ENCODE data around the gene USP5. TPM values are rescaled to one million over a fixed set of nuclear protein-coding genes. Genes with fewer than 3 reads are reported as not detected.

Gene USP5
- total RNA-seq, 2 donors from 2014 or later = 120 to 257 TPM

DNA sequence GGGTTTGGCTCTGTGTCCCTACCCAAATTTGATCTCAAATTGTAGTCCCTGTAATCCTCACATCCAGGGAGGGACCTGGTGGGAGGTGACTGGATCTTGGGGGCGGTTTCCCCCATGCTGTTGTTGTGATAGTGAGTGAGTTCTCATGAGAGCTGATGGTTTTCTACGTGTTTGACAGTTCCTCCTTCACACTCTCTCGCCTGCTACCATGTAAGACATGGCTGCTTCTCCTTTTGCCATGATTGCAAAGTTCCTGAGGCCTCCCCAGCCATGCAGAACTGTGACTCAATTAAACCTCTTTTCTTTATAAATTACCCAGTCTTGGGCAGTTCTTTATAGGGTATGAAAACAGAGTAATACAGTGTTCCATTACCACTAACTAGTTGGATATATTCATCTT is 42.4 kb downstream of the USP5 start:
- Mint-ChIP-seq H3K27ac (no peak overlapping the region), H3K9me3 (peaks cover 10% of the 10 kb centered on the region), H3K36me3 (ENCODE audit: low read depth) (peaks cover 11% of the 10 kb centered on the region), H3K4me1 (peaks cover 13% of the 10 kb centered on the region), H3K27me3 (ENCODE audit: insufficient read depth) (peaks cover 6% of the 10 kb centered on the region), H3K4me3 (no peak overlapping the region)
- H3K4me3 ChIP-seq (ENCODE audit: low read length) = no peak overlapping the region
- no peak overlapping the region for H3K27ac ChIP-seq (ENCODE audit: low read depth, low read length)
- H3K4me1 ChIP-seq (ENCODE audit: control insufficient read depth, insufficient read depth, low read length) = peaks cover 4% of the 10 kb centered on the region
- no peak for DNase-seq
- no peak overlapping the region for H3K9ac ChIP-seq (ENCODE audit: extremely low read depth, low read length, poor library complexity, severe bottlenecking)
- TF ChIP-seq, protein P1, sequence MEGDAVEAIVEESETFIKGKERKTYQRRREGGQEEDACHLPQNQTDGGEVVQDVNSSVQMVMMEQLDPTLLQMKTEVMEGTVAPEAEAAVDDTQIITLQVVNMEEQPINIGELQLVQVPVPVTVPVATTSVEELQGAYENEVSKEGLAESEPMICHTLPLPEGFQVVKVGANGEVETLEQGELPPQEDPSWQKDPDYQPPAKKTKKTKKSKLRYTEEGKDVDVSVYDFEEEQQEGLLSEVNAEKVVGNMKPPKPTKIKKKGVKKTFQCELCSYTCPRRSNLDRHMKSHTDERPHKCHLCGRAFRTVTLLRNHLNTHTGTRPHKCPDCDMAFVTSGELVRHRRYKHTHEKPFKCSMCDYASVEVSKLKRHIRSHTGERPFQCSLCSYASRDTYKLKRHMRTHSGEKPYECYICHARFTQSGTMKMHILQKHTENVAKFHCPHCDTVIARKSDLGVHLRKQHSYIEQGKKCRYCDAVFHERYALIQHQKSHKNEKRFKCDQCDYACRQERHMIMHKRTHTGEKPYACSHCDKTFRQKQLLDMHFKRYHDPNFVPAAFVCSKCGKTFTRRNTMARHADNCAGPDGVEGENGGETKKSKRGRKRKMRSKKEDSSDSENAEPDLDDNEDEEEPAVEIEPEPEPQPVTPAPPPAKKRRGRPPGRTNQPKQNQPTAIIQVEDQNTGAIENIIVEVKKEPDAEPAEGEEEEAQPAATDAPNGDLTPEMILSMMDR (conservative IDR thresholded peaks at IDR 0.05) = no peak
- 94 to 100% methylated on average over 1 to 3 of the region's 3 CpGs for WGBS, 2 experiments (ENCODE audit: insufficient coverage in 1 of 2, insufficient read length in 1 of 2)
- H3K9me3 ChIP-seq (ENCODE audit: control insufficient read depth, low read length) = no peaks in the 10 kb centered on the region
- no peaks in the 10 kb centered on the region for H3K27me3 ChIP-seq (ENCODE audit: control insufficient read depth, insufficient read depth, low read length, poor library complexity, severe bottlenecking)
- H3K36me3 ChIP-seq (ENCODE audit: control insufficient read depth, insufficient read depth, low read length) = no peaks in the 10 kb centered on the region

DNA sequence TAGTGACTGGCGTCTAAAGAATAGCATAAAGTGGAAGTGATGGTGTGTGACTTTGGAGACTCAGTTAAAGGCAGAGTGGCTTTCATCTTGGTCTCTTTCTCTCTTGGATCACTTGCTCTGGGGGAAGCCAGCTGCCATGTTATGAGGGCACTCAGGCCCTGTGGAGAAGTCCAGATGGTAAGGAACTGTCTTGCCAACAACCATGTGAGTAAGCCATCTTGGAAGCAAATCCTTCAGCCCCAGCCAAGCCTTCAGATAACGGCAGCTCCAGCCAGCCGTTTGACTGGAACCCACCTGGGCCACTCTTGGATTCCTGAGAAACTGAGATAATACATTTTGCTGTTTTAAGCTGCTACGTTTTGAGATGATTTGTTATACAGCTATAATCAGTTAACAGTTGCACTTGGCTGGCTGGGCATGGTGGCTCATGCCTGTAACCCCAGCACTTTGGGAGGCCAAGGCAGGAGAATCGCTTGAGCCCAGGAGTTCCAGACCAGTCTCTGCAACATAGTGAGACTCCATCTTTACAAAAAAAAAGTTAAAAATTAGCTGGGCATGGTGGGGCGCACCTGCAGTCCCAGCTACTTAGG is 45.0 kb downstream of the USP5 start:
- no peak overlapping the region for H3K27ac ChIP-seq (ENCODE audit: low read depth, low read length)
- H3K4me3 ChIP-seq (ENCODE audit: low read length) = no peak overlapping the region
- Mint-ChIP-seq H3K9me3 (no peaks in the 10 kb centered on the region), H3K36me3 (ENCODE audit: low read depth) (no peaks in the 10 kb centered on the region), H3K4me3 (no peak overlapping the region), H3K27ac (no peak overlapping the region), H3K27me3 (ENCODE audit: insufficient read depth) (peaks cover 6% of the 10 kb centered on the region), H3K4me1 (no peaks in the 10 kb centered on the region)
- no peaks in the 10 kb centered on the region for H3K4me1 ChIP-seq (ENCODE audit: control insufficient read depth, insufficient read depth, low read length)
- DNase-seq = no peak
- H3K9ac ChIP-seq (ENCODE audit: extremely low read depth, low read length, poor library complexity, severe bottlenecking) = no peak overlapping the region
- H3K36me3 ChIP-seq (ENCODE audit: control insufficient read depth, insufficient read depth, low read length) = no peaks in the 10 kb centered on the region
- WGBS, 2 experiments (ENCODE audit: insufficient coverage in 1 of 2, insufficient read length in 1 of 2) = 74 to 88% methylated on average over 4 to 6 of the region's 6 CpGs
- no peaks in the 10 kb centered on the region for H3K9me3 ChIP-seq (ENCODE audit: control insufficient read depth, low read length)
- TF ChIP-seq, protein P1 (conservative IDR thresholded peaks at IDR 0.05) = no peak
- H3K27me3 ChIP-seq (ENCODE audit: control insufficient read depth, insufficient read depth, low read length, poor library complexity, severe bottlenecking) = no peaks in the 10 kb centered on the region

DNA sequence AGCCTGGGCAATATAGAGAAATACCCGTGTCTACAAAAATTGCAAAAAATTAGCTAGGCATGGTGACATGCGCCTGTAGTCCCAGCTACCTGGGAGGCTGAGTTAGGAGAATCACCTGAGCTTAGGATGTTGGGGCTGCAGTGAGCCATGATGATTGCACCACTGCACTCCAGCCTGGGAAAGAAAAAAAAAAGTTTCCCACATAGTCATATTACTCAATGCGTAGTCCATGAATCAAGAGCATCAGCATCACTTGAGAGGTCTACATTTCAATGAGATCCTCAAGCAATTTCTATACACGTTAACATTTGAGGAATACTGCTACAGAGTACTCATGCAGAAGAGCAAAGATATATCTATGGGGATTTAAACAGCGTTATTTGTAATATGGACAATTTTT is 47.5 kb downstream of the USP5 start:
- peaks cover 13% of the 10 kb centered on the region for H3K4me1 Mint-ChIP-seq
- H3K27ac Mint-ChIP-seq = no peak overlapping the region
- no peak overlapping the region for H3K27ac ChIP-seq (ENCODE audit: low read depth, low read length)
- no peaks in the 10 kb centered on the region for H3K9me3 Mint-ChIP-seq
- TF ChIP-seq, protein P1 (conservative IDR thresholded peaks at IDR 0.05) = no peak
- H3K4me3 ChIP-seq (ENCODE audit: low read length) = no peak overlapping the region
- no peak overlapping the region for H3K9ac ChIP-seq (ENCODE audit: extremely low read depth, low read length, poor library complexity, severe bottlenecking)
- peaks cover 4% of the 10 kb centered on the region for H3K27me3 Mint-ChIP-seq (ENCODE audit: insufficient read depth)
- H3K36me3 ChIP-seq (ENCODE audit: control insufficient read depth, insufficient read depth, low read length) = no peaks in the 10 kb centered on the region
- no peaks in the 10 kb centered on the region for H3K9me3 ChIP-seq (ENCODE audit: control insufficient read depth, low read length)
- DNase-seq = no peak
- peaks cover 6% of the 10 kb centered on the region for H3K4me1 ChIP-seq (ENCODE audit: control insufficient read depth, insufficient read depth, low read length)
- no peaks in the 10 kb centered on the region for H3K36me3 Mint-ChIP-seq (ENCODE audit: low read depth)
- no peak overlapping the region for H3K4me3 Mint-ChIP-seq
- 92 to 93% methylated on average over 4 to 5 of the region's 5 CpGs for WGBS, 2 experiments (ENCODE audit: insufficient coverage in 1 of 2, insufficient read length in 1 of 2)
- H3K27me3 ChIP-seq (ENCODE audit: control insufficient read depth, insufficient read depth, low read length, poor library complexity, severe bottlenecking) = no peaks in the 10 kb centered on the region
